22Rv1 (cell line): Measurements from ENCODE around the gene PAPLN.

Source experiments
- ZFX ChIP-seq: fragments of 450-650 bp; IDR thresholded peaks from 2 replicates; pipeline ENCODE4 v1.6.1; 2017; ENCODE audit warnings: antibody characterized with exemption, borderline replicate concordance
- TF ChIP-seq, protein P1 (sequence below): fragments of 450-650 bp; IDR thresholded peaks from 2 replicates; pipeline ENCODE4 v1.5.1; 2017; ENCODE audit warnings: mild to moderate bottlenecking

GRCh38 chr14:73305499-73305898 is 68.2 kb downstream of the PAPLN start:
- TF ChIP-seq, protein P1, sequence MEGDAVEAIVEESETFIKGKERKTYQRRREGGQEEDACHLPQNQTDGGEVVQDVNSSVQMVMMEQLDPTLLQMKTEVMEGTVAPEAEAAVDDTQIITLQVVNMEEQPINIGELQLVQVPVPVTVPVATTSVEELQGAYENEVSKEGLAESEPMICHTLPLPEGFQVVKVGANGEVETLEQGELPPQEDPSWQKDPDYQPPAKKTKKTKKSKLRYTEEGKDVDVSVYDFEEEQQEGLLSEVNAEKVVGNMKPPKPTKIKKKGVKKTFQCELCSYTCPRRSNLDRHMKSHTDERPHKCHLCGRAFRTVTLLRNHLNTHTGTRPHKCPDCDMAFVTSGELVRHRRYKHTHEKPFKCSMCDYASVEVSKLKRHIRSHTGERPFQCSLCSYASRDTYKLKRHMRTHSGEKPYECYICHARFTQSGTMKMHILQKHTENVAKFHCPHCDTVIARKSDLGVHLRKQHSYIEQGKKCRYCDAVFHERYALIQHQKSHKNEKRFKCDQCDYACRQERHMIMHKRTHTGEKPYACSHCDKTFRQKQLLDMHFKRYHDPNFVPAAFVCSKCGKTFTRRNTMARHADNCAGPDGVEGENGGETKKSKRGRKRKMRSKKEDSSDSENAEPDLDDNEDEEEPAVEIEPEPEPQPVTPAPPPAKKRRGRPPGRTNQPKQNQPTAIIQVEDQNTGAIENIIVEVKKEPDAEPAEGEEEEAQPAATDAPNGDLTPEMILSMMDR, result no peak
- TF ChIP-seq ZFX, result no peak
